HG03135 (cell line): ENCODE data around the gene ADRA2A.

Experiments
- ATAC-seq: cut with Tn5 transposase; IDR thresholded peaks from one replicate; pipeline ENCODE4 v1.9.1; 2021; ENCODE audit warnings: mild to moderate bottlenecking, moderate library complexity; ENCODE audit not compliant: unreplicated experiment

The ADRA2A gene

DNA sequence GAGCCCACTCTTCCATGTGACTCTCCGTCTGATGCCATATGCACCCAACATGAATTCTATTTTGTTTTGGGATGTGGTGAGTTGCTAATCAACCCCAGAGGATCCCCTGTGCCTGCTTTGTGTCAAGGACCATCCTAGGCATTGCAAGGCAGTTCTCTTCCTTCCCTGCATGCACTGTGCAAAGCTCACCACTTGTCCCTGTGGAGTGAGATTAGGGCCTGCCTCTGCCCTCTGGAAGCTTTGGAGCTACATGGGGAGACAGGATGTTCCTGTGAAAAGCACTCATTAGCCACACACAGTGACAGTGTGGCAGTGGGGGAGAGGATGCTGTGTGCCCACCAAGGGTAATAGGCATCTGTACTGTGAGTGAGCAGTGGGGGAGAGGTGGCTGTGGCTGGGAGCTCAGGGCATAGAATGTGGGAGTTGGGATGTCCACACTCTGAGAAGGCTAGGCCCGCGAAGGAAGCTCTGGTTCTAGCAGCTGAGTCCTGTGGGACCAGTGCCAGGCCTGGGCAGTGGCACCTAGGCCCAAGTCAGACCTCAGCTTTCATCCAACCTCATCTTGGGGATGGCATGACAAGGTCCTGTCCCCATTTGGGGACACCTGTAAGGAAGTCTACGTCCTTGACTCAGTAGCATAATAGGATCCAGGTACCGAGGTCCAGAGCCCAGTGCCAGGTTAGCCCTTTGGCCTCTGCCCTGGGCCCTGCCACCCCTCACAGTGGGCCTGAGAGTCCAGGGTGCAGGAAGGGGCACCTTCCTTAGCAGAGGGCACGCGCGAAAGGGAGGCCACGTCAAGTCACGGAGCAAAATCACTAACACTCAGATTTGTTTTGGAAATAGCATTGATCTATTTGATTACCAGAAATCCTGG lies 6.6 kb downstream of the ADRA2A start:
- ATAC-seq, result no peak

- no peak for ATAC-seq
These were observed 7.8 kb downstream of the ADRA2A start for GRCh38 chr10:111084366-111085255.

DNA sequence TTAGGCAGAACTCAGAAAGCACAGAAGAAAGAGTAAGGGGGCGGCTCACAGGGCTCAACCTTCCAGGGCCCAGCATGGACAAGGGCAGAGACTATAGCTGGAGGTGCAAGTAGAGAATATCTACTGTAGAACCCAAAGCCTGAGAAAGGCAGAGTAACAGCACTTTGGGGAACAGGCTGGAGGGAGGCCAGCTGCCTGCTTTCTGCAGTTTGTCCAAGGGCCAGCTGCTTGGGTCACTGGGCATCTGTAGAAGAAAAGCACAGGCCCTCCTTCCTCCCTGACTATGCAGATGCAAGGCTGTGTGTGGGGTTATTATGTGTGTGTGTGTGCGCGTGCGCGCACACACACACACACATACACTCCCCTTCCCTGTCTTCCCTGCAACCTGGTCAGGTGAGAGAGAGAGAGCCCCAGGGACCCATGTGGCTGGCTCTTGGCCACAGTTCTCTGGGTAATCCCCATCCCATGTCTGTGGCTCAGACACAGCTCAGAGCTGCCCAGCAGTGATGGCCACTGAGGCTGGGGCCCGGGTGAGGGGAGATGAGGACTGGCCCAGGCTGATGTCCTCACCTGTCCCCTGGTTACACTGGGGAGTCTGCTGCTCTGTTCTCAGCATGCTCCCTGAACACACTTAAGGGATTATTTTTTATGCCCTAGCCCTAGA lies 9.0 kb downstream of the ADRA2A start:
- ATAC-seq, result no peak

- ATAC-seq, result no peak
These were observed 9.7 kb downstream of the ADRA2A start for GRCh38 chr10:111086574-111086973.

DNA sequence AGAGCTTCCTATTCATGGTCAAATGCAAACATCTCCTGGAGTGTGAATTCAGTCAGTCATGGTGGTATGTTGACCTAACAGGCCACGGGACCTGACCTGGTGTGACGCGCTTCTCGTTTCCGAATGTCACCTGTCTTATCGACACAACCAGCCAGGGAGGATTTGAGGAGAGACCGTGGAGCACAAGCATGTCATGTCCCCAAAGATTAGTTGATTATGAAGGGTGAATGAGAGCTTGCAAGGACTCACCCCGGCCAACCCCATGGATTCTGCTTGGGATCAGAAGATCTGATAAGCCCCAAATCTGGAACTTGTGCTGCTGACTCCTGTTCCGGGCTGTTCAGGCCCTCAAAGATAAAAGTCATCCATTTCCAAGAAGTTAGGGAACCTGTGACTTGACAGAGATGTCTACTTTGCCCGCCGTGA lies 10.5 kb downstream of the ADRA2A start:
- ATAC-seq, result no peak

- no peak for ATAC-seq
These were observed 11.2 kb downstream of the ADRA2A start for GRCh38 chr10:111087968-111088505.

- ATAC-seq, result no peak
These were observed 12.5 kb downstream of the ADRA2A start for GRCh38 chr10:111089293-111089692.

DNA sequence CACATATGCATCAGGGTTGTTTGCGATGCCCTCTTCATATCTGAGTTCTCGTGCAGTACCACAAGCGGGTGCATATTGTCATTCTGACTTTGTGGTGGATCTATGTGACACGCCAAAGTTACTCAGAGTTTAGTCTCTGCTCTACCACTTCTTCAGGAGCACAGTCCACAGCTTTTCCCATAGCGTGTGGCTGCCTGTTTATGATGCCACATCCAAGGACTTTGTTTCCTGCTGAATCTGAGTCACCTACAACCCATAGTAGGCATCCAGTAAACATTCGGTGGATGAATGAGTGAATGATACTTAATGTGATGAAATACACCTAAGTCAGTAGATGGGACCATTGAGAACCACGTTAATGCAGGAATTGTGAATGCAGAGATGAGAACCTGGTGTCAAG lies 15.0 kb downstream of the ADRA2A start:
- no peak for ATAC-seq

DNA sequence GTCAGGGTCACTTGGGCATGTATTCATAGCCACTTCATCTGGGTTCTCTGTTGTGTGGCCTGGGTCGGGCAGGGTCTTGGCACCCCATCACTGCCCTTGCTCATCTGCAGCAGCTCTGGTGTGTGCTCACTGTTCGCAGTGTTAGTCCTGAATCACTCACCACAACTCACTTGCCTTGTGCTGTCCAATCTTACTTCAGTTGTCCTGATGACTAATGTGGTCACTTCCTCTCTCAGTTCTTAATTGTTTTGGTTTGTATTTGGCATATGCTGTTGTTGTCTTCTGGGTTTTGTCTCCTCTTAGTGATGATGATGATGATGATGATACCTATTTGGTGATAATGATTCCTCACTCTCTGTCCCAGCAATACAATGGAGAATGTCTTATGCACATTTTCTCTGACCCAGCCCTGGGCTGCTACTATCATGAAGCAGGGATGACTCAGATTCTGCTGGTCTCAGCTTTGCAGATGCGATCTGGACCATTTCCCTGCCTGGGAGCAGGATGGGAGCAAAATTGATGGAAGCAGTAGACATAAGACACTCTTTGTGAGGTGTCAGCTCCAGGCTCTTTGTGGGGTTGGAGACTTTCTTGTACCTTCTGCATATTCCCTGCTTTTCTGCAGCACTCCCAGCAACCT lies 17.0 kb downstream of the ADRA2A start:
- no peak for ATAC-seq

GRCh38 chr10:111098679-111099437 lies 22.0 kb downstream of the ADRA2A start:
- no peak for ATAC-seq

- no peak for ATAC-seq
These were observed 23.4 kb downstream of the ADRA2A start for GRCh38 chr10:111100198-111100597.

DNA sequence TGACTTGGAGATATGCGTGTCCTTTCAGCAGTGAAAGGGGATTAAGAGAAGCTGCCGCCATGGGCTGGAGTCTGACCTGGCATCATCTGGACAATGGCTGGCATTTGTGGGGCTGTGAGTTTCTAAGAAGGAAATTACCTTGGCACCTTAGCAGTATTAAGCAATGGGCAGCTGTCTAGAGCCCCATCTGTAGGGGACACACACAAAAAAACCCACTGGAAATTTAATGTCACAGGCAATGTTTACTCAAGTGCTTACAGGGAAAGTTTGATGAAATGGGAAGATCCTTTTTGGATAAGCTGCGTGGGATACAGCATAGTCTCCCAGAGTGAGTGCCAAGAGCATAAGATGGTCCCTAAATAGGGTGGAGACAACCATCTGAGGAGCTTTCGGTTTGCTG lies 25.0 kb downstream of the ADRA2A start:
- no peak for ATAC-seq

GRCh38 chr10:111102359-111102837 lies 25.6 kb downstream of the ADRA2A start:
- ATAC-seq, result no peak

DNA sequence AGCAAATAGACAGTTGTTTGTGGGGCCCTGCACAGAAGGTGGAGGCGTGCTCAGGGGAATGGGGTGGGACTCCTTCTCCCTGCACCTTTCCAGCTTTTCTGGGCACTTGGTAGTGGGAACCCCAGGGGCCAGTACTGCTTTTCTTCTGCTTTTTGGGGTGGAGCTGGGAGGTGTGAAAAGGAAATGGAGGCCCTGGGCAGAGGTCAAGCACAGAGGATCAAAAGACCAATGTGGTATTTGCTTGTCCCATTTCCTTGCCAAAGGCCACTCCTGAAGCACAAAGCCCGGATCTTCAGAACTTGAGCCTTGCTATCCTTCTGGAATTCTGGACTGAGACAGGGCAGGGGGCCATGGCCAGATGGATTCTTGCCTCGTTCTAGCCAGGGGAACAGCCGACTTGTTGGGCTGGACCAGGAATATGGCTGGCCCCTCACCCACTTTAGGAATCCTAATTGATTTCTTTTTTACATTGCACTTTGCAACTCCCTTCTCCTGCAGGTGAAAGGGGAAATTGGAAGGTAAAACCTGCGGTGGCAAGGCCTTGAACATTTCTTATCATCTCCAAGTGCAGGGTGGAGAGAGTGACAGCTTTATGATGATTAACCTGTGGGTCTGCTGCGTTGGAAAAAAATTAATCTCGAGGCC lies 26.5 kb downstream of the ADRA2A start:
- ATAC-seq, result no peak

- ATAC-seq, result no peak
These were observed 28.0 kb downstream of the ADRA2A start for GRCh38 chr10:111104811-111105210.

- ATAC-seq, result no peak
These were observed 29.3 kb downstream of the ADRA2A start for GRCh38 chr10:111106081-111106480.

DNA sequence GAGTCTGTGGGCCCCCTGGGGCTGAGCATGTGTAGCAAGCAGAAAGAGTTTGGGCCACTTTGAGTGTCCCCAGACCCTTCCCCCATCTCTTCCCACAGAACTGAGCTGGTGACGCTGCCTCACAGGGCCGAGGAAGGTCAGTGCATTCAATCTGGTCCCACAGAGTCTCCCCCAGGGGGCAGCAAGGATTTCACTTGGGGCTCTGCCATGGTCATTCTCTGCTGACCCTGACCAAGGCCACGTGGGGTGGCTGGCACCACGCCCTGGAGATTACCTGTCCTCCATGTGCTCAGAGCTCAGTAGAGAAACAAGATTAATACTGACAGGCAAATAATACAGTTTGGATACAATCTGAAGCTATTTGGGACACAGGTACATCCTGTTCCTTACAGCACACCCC lies 30.2 kb downstream of the ADRA2A start:
- ATAC-seq, result no peak

DNA sequence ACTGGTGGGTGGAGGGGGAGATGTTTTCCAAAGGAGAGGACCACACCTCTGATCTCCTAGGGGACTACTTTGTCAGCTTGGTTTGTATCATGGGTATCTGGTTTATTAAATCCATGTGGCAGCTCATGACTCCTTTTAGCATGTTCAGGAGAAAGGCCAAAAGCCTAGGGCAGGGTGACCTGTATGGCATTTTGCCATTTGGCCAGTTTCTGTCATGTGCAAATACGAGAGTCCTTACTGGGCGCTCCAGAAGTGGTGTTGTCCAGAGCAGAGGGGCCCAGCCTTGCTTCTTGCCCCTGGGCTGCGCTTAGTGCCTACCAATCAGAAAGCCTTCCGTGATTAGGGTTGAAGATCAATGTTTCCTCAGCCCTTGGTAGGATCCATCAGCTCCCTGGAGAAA lies 31.0 kb downstream of the ADRA2A start:
- no peak for ATAC-seq

DNA sequence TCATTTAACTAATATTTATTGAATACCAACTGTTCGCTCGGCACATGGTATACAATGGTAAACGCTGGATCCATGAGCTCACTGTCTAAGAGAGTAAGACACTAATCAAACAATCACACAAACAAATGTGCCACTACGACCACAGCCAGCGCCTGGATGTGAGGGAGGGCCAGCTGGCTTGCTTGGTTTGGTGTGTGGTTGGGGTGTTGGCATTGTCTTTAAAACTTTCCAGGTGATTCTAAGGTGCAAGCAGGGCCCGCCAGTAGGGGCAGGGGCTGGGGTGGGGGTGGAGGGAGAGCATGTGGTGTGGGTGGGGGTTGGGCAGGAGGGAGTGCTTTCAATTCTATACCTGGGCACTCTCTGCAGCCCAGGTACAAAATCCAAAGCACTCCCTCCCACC lies 31.6 kb downstream of the ADRA2A start:
- no peak for ATAC-seq
